GM21381 (cell line): ENCODE results near the gene CEP170.
"Not testable (repeated sequence)": the region's sequence is repeated elsewhere in the genome, so short reads cannot be mapped to it uniquely, and the experiment has no call there.

ENCODE experiments used
- ATAC-seq: cut with Tn5 transposase; IDR thresholded peaks from one replicate; pipeline ENCODE4 v1.9.1; 2021; ENCODE audit warnings: mild to moderate bottlenecking, moderate library complexity; ENCODE audit not compliant: unreplicated experiment

Gene CEP170

DNA sequence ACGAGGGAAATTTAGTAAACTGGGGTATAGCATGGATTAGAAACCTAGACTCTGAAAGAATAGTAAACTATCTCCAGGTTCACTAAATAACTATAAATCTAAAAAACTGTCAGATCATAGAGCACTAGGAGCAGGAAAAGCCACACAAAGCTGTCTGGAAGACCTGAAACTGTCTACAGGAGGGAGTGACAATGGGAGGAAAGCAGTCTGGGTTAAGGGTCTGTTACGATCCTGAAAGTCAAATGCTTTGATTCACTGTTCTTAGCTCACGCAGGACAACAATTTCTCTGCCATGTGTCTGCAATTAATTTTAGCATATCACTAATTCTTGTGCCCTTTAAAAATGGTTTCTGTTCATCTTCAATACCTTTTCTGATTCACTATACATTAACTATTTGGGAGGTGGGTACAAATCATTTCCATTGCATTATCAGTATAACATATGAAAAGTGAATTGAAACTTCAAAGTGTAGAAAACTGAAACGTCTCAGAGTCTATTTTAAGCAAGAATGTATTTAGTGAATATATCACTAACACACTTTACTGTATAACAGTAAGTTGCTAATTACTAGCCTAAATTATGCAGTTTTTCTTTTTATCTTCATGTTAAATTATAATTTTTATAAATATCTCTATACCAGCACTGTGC lies 18.4 kb downstream of the CEP170 start:
- peak; percentile 73 for ATAC-seq

GRCh38 chr1:243234978-243235647 lies 20.0 kb downstream of the CEP170 start:
- ATAC-seq = no peak

- ATAC-seq = no peak
These were observed 21.2 kb downstream of the CEP170 start for GRCh38 chr1:243233908-243234307.

- ATAC-seq = no peak
These were observed 24.2 kb downstream of the CEP170 start for GRCh38 chr1:243230914-243231313.

DNA sequence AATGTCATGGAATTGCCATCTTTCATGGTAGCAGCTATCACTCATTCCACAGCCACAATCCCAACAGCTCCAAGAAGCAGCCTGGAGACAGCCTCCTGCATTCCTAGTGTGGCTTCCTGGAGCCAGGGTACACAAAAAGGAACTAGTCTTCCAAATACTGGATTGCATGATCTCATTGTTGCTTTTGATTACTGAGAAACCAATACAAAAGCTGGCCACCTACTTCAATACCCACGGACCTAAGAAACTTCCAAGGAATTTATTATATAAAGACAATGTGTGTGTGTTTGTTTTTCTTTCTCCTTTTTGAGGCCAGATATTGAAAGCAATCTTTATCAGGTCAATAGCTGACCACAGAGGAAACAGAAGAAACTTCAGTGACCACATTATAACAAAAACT lies 25.6 kb downstream of the CEP170 start:
- no peak for ATAC-seq

DNA sequence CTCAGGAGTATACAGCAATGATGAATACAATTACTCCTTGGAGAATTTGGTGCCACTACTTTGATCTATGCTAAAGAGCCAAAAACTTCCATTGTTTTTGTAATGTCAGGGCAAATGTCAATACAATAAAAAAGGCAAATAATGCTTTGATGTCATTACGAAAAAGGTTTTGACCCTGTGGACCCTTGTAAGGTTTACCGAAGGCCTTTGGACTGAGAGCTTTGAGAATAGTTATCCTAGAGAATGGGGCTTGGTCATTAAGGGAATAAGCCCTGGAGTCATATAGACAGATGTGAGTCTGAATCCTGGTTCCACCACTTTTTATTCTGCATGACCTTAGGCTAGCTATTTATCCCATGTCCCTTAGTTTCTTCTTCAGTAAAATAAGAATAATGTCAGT lies 27.5 kb downstream of the CEP170 start:
- ATAC-seq = no peak

DNA sequence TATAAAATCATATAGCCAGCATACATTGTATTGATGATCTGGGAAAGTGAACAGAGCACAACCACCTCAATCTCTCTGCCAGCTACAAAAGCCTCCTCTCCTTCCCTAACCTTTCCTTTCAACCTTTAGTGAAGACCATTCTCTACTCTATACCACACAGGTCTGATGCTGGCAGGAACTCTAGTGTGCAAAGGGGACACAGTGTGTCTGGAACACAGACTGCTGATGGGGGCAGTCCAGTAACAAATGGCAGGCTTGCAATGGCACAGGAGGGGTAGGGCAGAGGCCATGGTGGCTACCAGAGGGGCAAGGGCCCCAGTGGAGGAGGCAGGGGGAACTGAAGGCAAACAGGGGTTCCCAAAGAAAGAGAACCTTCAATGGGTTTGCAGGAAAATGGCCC lies 37.0 kb downstream of the CEP170 start:
- ATAC-seq = no peak

GRCh38 chr1:243217349-243217748 lies 37.7 kb downstream of the CEP170 start:
- ATAC-seq = no peak

DNA sequence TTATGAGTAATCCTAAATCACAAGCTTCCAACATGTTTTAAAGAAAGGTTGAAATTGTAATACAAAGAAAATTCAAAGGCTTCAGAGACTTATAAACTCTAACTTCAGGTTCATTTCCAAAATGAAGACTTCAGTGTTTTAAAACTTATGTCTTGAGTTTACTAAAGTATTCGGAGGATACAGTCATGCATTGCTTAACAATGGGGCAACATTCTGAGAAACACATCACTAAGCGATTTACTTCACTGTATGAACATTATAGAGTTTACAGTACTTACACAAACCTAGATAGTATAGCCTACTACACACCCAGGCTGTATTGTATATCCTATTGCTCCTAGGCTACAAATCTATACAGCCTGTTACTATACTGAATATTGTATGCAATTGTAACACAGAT lies 38.3 kb downstream of the CEP170 start:
- ATAC-seq = no peak

DNA sequence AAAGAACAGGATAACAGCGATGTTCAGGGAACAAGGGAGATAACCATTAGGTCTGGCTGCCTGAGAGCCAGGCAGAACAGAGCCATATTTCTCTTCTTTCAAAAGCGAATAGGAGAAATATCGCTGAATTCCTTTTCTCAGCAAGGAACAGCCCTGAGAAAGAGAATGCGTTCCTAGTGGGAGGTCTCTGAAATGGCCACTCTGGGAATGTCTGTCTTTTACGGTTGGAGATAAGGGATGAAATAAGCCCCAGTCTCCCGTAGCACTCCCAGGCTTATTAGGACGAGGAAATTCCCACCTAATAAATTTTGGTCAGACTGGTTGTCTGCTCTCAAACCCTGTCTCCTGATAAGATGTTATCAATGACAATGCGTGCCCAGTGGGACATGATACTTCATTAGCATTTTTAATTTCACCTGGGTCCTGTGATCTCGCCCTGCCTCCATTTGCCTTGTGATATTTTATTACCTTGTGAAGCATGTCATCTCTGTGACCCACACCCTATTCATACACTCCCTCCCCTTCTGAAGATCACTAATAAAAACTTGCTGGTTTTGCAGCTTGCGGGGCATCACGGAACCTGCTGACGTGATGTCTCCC lies 39.7 kb downstream of the CEP170 start:
- not testable (repeated sequence) for ATAC-seq

GRCh38 chr1:243213045-243213787 lies 41.9 kb downstream of the CEP170 start:
- no peak for ATAC-seq

GRCh38 chr1:243211984-243212383 lies 43.1 kb downstream of the CEP170 start:
- ATAC-seq = not testable (repeated sequence)

GRCh38 chr1:243205026-243205501 lies 50.0 kb downstream of the CEP170 start:
- not testable (repeated sequence) for ATAC-seq

DNA sequence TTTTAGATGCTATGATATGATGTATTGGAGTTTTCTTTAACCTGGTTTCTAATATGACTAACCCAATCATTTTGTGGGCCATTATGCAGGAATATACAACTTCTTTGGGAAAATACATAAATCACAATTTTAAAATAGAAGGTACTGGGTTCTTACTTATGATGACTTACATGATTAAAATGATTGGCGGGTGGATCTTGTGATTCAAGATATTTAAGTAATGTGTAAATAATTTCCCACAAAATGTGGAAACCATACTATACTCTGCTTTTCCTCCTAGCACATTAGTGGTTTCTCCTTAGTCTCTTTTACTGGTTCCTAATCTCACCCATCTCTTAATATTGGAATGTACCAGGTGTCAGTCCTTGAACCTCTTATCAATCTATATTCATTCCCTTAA lies 50.7 kb downstream of the CEP170 start:
- ATAC-seq = not testable (repeated sequence)

DNA sequence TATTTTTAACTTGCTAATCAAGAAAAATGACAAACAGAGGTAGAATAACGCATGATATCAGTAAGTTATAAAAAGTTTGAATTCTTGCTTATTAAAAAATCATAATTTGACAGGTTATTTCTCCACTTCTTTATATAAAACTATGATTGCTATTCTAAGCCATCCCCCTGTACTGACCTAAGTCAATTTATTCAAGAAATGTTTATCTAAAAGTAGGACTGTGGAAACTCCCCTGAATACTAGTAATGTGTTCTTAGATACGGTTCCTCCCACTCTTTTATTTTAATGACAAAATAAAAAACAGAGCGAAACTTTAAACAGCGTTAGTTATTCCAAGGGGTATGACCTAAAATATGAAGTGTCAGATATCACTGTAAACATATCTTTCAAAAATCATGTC lies 51.9 kb downstream of the CEP170 start:
- not testable (repeated sequence) for ATAC-seq

DNA sequence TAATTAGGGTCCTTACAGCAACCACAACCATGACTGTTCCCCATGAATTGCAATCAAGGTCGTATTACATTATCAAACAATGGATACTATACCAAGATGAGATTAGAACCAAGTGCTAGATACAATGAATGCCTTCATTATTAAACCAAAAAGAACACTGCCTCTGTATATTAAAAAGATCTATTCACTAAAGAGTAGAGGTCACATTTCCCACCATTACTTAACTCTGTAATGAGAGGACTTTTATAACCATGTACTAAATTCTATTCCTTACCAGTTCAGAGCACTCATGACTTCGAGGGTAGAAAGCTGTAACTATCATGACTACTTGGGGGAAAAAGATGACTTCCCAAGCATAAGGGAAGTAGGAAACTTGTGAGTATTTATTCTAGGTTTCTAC lies 53.8 kb downstream of the CEP170 start:
- not testable (repeated sequence) for ATAC-seq

DNA sequence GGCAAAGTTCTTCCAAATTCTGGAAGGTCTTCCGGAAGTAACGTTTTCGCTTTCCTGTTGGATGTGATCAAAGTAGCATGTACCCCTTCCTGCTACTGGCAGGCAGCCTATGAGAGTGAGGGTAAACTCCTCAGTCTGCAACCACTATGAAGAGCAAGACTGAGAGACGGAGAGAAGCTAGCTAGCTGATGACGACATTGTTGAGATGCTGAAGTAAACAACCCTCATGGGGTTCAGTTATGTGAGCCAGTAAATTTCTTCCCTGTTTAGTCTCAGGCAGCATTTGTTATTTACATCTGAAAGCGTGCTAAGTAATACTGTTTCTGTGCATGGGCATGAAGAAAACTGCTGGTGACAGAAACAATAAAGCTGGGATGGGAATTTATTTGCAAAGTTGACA lies 57.6 kb downstream of the CEP170 start:
- not testable (repeated sequence) for ATAC-seq

GRCh38 chr1:243193330-243193729 lies 61.8 kb downstream of the CEP170 start:
- ATAC-seq = not testable (repeated sequence)

GRCh38 chr1:243186201-243186995 lies 68.7 kb downstream of the CEP170 start:
- ATAC-seq = not testable (repeated sequence)

GRCh38 chr1:243184787-243185186 lies 70.3 kb downstream of the CEP170 start:
- not testable (repeated sequence) for ATAC-seq

GRCh38 chr1:243183661-243184060 lies 71.4 kb downstream of the CEP170 start:
- not testable (repeated sequence) for ATAC-seq
